ENCODE results near the gene KIF25.

Gene KIF25

DNA sequence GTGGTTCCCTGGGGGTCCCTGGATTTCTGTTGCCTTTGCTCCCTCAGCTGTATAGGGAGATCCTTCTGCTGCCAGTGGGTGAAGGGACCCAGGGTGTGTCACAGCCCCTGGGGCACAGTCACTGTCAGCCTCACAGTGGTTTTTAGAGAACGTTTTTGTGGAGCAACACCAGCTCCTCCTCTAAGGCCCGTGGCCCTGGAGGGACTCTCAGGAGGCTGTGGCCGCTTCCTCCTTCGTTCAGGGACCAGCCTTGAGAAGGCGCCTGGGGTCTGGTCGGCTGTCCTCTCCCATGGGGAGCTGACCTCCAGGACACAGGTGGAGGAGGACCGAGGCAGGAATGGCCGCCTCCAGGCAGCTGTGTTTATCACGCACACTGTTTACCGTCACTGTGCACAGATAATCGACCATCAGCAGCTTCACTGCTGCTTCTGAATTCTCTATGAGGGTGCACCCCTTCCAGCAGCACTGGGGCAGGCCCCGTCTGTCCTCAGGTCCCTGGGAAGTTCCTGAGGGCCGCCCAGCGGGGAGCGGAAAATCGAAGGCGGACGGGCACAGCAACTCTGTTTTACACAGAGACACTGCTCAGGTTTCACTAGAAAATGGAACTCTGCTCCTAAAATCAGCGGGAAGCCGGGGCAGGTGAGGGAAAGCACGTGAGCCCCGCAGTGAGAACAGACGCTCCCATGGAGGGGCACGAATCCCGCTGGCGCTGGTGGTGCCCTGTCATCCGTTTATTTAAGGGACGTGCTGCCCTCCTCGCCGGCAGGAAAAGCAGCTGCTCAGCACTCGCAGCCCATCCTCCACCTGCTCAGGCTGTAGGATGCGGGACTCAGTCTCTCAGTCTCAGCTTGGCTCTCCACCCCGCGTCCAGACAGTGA lies 92.0 kb downstream of the KIF25 start:
- DNase-seq (ENCODE audit: low read depth in 3 of 3): no peak

DNA sequence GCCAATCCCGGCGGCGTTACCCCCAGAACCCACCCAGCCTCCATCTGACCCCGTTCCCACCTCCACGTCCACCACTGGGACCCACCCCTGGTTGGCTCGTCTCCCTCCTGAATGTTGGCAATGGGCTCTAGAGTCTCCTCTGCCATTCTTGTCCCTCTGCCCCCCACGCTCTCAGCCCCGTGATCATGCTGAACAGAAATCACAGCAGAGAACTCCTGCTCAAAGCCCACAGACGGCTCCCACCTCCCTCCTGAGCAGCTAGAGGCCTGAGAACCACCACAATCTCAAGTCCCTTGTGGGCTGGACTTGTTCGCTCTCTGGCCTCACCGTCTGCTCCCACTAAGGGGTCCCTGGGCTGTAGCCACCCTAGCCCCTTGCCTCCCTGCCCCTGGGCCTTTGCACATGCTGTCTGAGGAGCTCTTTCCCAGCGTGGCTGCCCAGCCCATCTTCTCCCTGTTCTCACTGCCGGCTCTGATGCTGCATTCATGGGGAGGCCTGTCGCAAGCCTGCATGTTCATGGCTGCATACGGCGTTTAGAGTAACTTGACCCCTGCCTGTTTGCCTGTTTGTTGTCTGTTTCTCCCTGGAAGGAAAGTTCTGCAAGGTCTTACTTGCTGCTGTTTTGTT lies 92.7 kb downstream of the KIF25 start:
- DNase-seq (ENCODE audit: low read depth in 3 of 3): no peak

DNA sequence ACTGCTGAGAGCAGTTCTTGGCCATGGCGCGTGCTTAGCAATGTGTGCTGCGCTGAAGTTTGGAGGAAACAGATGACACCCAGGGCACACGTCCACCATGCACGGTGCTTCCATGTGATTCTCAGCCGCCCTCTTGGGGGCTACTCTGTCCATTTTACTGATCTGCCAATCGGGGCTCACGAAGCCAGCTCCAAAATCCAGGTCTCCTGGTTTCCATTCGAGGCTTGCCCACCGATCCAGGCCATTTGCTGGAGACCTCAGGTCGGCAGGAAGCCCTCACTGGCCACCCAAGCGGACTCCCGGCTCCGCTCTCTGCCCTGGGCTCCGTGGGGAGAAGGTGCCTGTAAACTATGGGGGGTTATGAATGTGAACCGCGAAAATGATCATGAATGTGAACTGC lies 93.2 kb downstream of the KIF25 start:
- no peak for DNase-seq (ENCODE audit: low read depth in 3 of 3)

DNA sequence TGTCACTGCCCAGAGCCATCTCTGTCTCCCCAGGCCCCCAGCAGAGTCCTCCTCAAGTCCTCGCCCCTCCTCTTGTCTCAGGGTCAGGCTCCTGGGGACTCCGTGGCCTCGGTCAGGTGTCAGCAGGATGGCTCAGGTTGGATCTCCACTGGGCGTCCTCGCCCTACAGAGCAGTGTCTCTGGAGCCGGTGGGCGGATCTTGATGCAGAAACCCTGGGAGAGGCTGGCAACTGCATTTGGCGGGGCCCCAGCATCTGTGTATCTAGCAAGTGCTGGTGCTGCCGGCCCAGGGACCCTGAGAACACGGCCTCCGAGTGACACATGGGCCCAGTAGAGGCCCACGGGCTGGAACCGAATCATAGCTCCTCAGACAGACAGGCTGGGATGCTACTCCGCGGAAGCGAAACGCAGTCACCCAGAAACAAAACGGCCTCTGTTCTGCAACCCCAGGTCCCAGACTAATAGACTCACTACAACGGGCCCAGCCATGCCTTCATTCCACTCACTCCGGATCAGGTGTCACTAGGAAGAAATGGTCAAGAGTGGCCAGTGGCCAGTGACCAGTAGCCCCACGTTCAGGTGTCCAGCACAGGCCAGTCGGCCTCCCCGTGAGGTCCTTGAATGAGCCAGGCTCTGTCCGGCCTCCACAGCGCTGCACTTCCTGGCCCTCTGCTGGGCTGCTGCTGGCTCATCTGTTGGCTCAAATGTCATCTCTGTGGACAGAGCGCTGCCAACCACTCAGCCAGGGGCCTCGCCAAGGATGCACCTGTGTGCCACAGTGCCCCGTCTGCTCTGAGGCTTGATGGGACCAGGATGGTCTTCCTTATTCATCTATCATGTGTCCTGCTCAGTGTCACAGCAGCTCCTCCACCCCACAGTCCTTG lies 94.2 kb downstream of the KIF25 start:
- DNase-seq (ENCODE audit: low read depth in 3 of 3): no peak

DNA sequence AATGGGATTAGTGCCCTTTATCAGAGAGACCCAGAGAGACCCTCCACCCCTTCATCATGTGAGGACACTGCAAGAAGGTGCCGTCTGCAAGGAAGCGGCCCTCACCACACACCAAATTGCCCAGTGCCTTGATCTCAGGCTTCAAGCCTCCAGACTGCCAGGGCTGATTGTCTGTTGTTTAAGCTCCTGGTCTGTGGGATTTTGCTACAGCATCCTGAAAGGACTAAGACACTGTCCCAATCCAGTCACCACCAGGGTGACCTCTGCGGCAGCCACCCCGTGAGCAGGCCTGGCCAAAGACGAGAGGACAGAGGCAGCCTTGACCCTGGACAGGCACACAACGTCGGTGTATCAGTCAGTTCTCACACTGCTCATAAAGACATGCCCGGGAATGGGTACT lies 95.1 kb downstream of the KIF25 start:
- DNase-seq (ENCODE audit: low read depth in 3 of 3): no peak

DNA sequence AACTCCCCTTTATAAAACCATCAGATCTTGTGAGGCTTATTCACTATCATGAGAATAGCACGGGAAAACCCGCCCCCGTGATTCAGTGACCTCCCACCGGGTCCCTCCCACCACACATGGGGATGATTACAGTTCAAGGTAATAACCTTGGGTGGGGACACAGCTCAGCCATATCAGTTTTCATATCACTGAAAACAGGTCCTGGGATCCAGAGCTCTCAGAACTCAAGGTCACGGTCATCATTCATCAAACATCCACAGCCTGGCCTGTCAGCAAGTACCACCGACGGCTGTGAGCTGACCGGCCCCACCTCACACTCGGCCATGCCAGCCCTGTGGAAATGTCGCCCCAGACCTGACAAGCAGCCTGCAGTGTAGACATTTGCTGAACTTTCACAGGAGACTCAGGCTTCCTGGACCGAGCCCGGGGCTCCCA lies 95.6 kb downstream of the KIF25 start:
- no peak for DNase-seq (ENCODE audit: low read depth in 3 of 3)

DNA sequence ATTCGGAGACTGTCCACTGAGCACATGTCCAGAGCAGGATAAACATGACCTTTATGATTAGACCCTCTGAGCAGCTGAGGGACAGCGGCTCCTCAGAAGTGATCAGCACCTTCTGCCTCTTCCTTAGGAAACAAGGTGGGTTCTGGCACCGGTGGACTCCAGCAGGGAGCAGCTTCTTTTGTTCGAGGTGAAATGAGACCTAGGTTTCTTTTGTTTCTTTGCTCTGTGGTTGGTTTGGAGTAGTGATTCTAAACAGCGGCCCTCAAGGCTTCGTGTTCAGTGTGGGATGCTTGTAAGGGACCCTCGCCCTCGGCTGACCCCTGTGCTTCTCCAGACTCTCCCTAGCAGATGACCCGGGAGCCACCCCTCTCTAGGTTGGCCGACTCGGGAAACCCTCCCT lies 96.2 kb downstream of the KIF25 start:
- DNase-seq (ENCODE audit: low read depth in 3 of 3): no peak

All from stimulated activated CD4-positive, alpha-beta T cell treated with anti-CD3 and anti-CD28 coated beads, TNF-alpha, amount 100 ng/mL, for 4 hours (primary cell).